ENCODE data around the gene BAHCC1.

- TF ChIP-seq ZNF274 (IDR thresholded peaks at IDR 0.05; ENCODE audit: low read depth, low read length) = no peak
- TF ChIP-seq YY1 (IDR thresholded peaks at IDR 0.05; ENCODE audit: insufficient read depth, insufficient read length) = no peak
- TF ChIP-seq SUZ12 (IDR thresholded peaks at IDR 0.05; ENCODE audit: extremely low read depth, insufficient read depth, insufficient read length) = no peak
These were observed 11.5 kb upstream of the BAHCC1 start for GRCh38 chr17:81383504-81384421.

Measured in NT2/D1 (cell line).